Body of pancreas (tissue), 4 donors: Measurements from ENCODE around the gene TAOK3. TPM values are rescaled to one million over a fixed set of nuclear protein-coding genes. Genes with fewer than 3 reads are reported as not detected.

Experiments used
- ATAC-seq: fragments of 150-250 bp; one replicate; pipeline ENCODE4 v1.9.1; 2016
- DNase-seq, 4 donors: peaks; one replicate each; pipeline ENCODE4 v3.0.0-alpha.2; 2019
- H3K27ac ChIP-seq, 4 donors: fragments of 200-600 bp; sonication (generic); 1 replicate in 3 of 4; 2 replicates in 1 of 4; pipeline versions ENCODE4 v1.5.1 to v1.6.1; 2016 to 2019; ENCODE audit warnings: mild to moderate bottlenecking in 1 of 4, mixed read lengths in 1 of 4, moderate library complexity in 1 of 4
- H3K27me3 ChIP-seq, 2 donors: fragments of 200-600 bp; sonication (generic); one replicate each; pipeline ENCODE4 v1.6.0; 2016; ENCODE audit warnings: mild to moderate bottlenecking in 1 of 2
- H3K36me3 ChIP-seq, 2 donors: fragments of 200-600 bp; sonication (generic); replicated peaks in 1 of 2; 2 replicates each; pipeline ENCODE4 v1.5.1; 2016; ENCODE audit warnings: low read depth in 2 of 2; ENCODE audit not compliant: insufficient read depth in 1 of 2
- H3K4me1 ChIP-seq: fragments of 200-600 bp; sonication (generic); one replicate; pipeline ENCODE4 v1.6.0; 2016
- H3K4me3 ChIP-seq, 2 donors: fragments of 200-600 bp; sonication (generic); 1 replicate in 1 of 2; 2 replicates in 1 of 2; pipeline ENCODE4 v1.5.1; 2016 to 2019
- H3K9me3 ChIP-seq, 3 donors: fragments of 200-600 bp; sonication (generic); 1 replicate in 2 of 3; 2 replicates in 1 of 3; pipeline ENCODE4 v1.5.1; 2016
- POLR2A ChIP-seq, 3 donors: fragments of 450-650 bp; IDR thresholded peaks; one replicate each; pipeline ENCODE4 v1.6.1; 2016; ENCODE audit warnings: antibody characterized with exemption in 3 of 3, mild to moderate bottlenecking in 2 of 3
- WGBS, 2 donors: methylation state at CpG; one replicate each; pipeline ENCODE4 v1.1.5; 2017; 5-methylcytosine and 5-hydroxymethylcytosine counted together
- intact Hi-C: fragments of 100-400 bp; cut with DNase I; formaldehyde crosslinking; loops from one replicate; pipeline ENCODE4 v1.15.1; 2023
- total RNA-seq, 2 donors: library from RNA; depleted of rRNA; stranded (reverse); fragments of >200 nt; gene quantifications; one replicate each; pipeline ENCODE4 v1.1.0, GENCODE V29; 2016
- TF ChIP-seq, protein P1 (sequence below), 7 experiments: fragments of 450-650 bp in 4 of 7; fragments of 200-600 bp in 3 of 7; sonication (generic) in 3 of 7; IDR thresholded peaks; one replicate each; pipeline ENCODE4 v1.5.1; 2016 to 2019; ENCODE audit warnings: antibody characterized with exemption in 7 of 7

TAOK3 gene
- 10 to 100 TPM; 15.6 to 29.3 TPM for total RNA-seq

DNA sequence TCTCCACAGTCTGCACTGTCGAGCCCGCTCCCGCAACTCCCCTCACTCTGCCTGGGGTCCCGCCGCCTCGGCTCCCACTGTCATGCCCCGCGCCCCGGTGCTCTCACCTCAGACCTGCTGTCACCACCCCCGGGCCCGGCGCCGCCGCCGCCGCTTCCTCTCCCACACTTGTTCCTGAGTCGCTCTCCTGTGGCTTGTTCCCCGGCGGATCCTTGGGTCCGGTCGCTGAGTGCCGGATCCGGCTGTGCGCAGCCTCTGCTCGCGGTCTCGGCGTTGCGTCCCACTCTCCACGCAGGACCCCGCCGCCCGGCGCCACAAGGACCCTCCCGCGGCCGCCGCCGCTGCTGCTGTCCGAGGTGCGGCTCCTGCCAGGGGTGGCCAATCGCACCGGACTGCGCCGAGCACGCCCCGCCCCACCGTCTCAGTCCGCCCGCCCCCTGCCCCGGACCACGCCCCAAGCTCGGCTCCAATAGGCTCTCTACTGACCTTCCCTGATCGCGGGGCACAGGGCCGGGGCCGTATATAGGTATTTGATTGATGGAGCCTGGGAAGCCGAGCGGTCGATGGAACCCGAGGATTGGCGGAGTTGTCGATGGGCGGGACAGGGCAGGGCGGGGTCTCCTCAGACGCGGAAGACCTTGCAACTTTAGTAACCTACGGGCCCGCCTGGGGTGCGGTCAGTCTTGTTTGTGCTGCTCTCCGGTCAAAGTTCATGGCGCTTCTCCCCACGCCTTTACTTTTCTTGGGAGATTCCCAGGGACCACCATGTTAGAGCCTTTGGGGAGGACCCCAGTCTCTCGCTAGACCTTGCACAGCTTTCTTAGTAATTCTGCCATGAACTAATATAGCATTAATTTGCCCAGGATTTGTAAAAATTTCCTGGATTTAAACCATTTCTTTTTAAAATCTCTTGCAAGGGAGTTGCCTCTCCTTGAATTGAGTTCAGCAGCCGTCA, at the start of gene TAOK3:
Gene TAOK3 (minus strand): TSS at position 367 of the 955 bp plus-strand sequence. CDS start 117,340 bp downstream, outside the sequence.
- peak; percentile 93 for ATAC-seq
- DNase-seq = peak; percentile 99
- peak within 1 kb of the TSS; percentile 83 to 98 for H3K4me3 ChIP-seq
- TF ChIP-seq POLR2A (IDR thresholded peaks at IDR 0.05) = peak; percentile 75 to 97 (median 95)
- TF ChIP-seq, protein P1, sequence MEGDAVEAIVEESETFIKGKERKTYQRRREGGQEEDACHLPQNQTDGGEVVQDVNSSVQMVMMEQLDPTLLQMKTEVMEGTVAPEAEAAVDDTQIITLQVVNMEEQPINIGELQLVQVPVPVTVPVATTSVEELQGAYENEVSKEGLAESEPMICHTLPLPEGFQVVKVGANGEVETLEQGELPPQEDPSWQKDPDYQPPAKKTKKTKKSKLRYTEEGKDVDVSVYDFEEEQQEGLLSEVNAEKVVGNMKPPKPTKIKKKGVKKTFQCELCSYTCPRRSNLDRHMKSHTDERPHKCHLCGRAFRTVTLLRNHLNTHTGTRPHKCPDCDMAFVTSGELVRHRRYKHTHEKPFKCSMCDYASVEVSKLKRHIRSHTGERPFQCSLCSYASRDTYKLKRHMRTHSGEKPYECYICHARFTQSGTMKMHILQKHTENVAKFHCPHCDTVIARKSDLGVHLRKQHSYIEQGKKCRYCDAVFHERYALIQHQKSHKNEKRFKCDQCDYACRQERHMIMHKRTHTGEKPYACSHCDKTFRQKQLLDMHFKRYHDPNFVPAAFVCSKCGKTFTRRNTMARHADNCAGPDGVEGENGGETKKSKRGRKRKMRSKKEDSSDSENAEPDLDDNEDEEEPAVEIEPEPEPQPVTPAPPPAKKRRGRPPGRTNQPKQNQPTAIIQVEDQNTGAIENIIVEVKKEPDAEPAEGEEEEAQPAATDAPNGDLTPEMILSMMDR (IDR thresholded peaks at IDR 0.05) = peak in 1 of 7 experiments; percentile 15
- peak within 1 kb of the TSS; percentile 63 to 94 (median 77) for H3K27ac ChIP-seq
- no peaks in the 10 kb centered on the region for H3K9me3 ChIP-seq
- H3K36me3 ChIP-seq = no peaks in the 10 kb centered on the region
- intact Hi-C loops = loop anchor here (10.0 kb wide), 1 partner anchor 198 kb away; no protein-coding TSS in a partner anchor
- H3K4me1 ChIP-seq = peaks cover 38% of the 10 kb centered on the region
- H3K27me3 ChIP-seq = no peaks in the 10 kb centered on the region
- WGBS, 2 donors = 0% methylated on average over 17 to 63 of the region's 75 CpGs

DNA sequence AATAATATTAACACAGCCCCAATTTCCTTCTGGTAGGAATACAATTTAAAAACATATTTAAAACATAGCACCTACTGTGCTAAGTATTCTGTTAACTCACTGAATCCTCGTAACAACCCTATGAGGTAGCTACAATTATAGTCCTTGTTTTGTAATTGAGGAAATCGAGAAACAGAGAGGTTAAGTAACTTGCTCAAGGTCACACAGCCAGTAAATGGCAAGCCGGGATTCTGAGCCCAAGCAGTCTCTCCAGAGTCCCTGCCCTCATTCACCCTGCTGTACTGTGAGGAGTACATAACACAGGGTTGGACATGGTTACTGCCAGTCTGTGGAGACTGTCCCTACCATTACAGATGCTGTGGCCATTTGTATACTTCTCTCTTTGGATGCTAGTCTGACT, 48.0 kb upstream of the TAOK3 start:
- no peak for ATAC-seq
- intact Hi-C loops = no loop called here

DNA sequence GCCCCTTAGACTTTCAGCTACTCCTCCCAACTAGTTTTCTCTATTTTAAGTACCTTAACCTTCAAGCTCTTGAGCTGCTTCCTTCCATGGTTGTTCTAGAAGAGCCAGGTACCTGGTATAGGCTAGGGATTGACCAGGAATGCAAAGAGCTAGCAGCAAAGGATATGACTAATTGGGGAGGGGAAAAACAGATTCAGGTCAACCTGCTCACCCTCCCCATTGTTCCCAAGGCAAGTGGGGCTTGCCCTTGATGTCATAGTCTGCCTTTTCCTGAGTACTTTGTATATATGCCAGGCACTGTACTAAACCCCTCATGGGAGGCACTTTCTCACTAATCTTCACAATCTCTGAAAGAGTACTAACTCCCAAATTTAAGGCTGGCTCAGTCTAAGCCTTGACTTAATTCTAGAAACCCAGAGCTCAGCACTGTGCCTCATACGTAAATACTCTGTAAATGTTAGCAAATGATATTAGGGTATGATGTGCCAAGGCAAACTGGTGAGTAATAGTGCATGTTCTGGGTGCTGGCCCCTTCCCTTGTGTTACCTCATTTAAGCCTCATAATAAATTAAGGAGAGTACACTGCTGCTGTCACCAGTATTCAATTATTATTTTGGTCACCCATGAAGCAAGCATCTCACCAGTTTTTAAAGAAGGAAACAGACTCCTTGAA, 45.8 kb upstream of the TAOK3 start:
- no peaks in the 10 kb centered on the region for H3K27me3 ChIP-seq
- ATAC-seq (no peak), DNase-seq (peak in 1 of 4 donors; percentile 33)
- TF ChIP-seq, protein P1 (IDR thresholded peaks at IDR 0.05) = no peak
- no peak for TF ChIP-seq POLR2A (IDR thresholded peaks at IDR 0.05)
- H3K4me1 ChIP-seq = no peaks in the 10 kb centered on the region
- no peak overlapping the region for H3K27ac ChIP-seq
- WGBS, 2 donors = 57 to 71% methylated on average over 1 of the region's 1 CpG
- peaks cover 9 to 12% of the 10 kb centered on the region in 2 donors for H3K36me3 ChIP-seq
- intact Hi-C loops = no loop called here
- no peak overlapping the region for H3K4me3 ChIP-seq
- H3K9me3 ChIP-seq = no peaks in the 10 kb centered on the region

More for the DNA sequence above, 48.0 kb upstream of the TAOK3 start:
- H3K27me3 ChIP-seq = no peaks in the 10 kb centered on the region
- no peak overlapping the region for H3K27ac ChIP-seq
- no peaks in the 10 kb centered on the region for H3K9me3 ChIP-seq
- TF ChIP-seq, protein P1 (IDR thresholded peaks at IDR 0.05) = no peak
- TF ChIP-seq POLR2A (IDR thresholded peaks at IDR 0.05) = no peak
- no peaks in the 10 kb centered on the region for H3K36me3 ChIP-seq
- no peak overlapping the region for H3K4me3 ChIP-seq
- WGBS, 2 donors = 79 to 81% methylated on average over 3 of the region's 3 CpGs
- no peaks in the 10 kb centered on the region for H3K4me1 ChIP-seq
- DNase-seq = no peak

DNA sequence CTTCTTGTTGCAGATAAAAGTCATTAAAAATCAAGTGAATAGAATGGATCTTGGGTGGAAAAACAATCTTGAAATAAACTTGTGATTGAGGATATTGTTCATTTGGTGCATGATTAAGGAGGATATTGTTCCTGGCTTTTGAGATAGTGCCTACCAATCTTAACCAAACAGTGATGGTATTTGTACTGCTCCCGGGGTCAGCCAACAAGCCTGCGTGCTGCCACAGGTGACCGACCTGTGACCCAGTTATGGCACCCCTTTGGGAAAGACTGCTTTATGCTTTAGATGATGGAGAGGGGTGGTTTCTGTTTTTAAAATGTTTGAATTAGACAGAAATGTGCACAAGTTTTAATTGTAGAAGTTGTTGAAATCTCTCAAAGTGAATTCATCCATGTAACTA, 45.2 kb upstream of the TAOK3 start:
- intact Hi-C loops = no loop called here
- Histone ChIP-seq H3K36me3 (peaks cover 9 to 15% of the 10 kb centered on the region in 2 donors), H3K4me1 (no peaks in the 10 kb centered on the region), H3K27ac (no peak overlapping the region), H3K27me3 (no peaks in the 10 kb centered on the region), H3K4me3 (no peak overlapping the region), H3K9me3 (no peaks in the 10 kb centered on the region)
- TF ChIP-seq POLR2A (IDR thresholded peaks at IDR 0.05) = no peak
- TF ChIP-seq, protein P1 (IDR thresholded peaks at IDR 0.05) = no peak
- ATAC-seq (no peak), DNase-seq (no peak)
- WGBS, 2 donors = 46 to 56% methylated on average over 3 of the region's 3 CpGs
